ENCODE results near the gene CEP152. TPM values are rescaled to one million over a fixed set of nuclear protein-coding genes. Genes with fewer than 3 reads are reported as not detected.
"Not testable (repeated sequence)": the region's sequence is repeated elsewhere in the genome, so short reads cannot be mapped to it uniquely, and the experiment has no call there.

The CEP152 gene
- total RNA-seq, 2 donors from 2014 or later: 2.1 to 4.2 TPM

DNA sequence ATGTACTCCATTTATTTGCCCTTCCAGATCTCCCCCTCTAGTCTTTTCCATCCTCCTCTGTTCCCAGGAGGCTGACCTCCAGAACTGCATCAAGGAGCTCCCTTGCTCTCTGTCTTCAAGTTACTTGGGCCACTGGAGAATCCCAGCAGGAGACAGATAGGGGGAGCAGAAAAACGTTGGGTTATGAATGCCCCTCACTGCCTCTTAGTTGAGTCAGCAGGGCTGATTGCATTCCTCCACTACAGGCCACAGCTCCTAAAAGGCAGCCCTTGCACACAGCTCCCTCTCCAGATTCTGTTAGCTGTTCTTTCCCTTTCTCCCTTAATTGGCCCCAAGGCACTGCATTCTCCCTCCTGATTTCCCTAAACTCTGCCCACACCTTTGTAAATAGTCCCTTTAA lies 12.4 kb upstream of the CEP152 start:
- intact Hi-C loops (cut with DNase I): no loop called here
- ATAC-seq: no peak

DNA sequence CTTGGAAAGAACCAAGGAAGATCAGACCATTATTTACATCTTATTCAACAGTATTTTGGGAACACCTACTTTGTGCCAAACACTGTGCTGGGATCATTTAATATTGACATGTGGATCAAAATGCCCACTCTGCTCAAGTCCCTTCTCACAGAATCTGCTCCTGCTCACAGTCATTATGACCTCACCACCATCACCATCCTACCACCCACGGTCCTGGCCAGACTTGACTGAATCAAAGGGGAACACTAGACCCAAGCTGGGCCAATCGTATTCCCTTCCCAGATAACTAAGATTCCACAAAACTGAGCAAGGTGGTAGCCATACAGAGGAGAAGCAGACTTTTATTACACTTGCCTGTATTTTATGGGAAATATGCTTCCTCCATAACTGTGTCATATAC lies 3.4 kb upstream of the CEP152 start:
- no peak for DNase-seq
- intact Hi-C loops (cut with DNase I): no loop called here
- ATAC-seq: no peak

More for the DNA sequence above, 12.4 kb upstream of the CEP152 start:
- DNase-seq: no peak

DNA sequence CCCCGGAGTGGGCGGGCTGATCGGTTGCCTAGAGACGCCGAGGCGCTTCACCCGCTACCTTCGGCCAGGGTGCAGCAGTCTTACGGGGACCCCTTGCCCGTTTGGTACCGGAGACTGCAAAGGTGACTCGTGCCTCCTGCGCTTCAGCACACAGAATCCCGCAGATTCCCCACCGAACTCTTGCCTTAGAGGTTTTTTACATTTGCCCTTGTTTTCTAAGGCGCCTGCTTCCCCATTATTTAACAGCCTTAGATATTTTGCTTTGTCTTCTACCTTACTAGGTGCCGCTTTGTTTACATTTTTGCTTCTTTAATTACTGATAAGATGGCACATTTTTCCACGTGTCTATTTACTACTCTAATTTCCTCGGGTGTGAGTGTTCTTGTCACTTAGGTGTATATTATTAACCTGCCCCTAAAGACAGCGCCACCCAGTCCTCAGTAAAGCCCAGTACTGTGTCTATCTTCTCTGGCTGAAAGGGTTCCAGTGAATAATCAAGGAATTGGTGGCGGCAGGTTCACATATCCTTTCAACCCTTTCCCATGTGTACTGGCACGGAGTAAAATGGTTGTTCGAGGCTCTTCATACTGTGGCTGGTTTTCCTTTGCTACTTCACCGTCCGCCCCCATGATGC lies 573 bp upstream of the CEP152 start:
- ATAC-seq (peak in 1 of 2 donors; percentile 5), DNase-seq (no peak)
- intact Hi-C loops (cut with DNase I): no loop called here

DNA sequence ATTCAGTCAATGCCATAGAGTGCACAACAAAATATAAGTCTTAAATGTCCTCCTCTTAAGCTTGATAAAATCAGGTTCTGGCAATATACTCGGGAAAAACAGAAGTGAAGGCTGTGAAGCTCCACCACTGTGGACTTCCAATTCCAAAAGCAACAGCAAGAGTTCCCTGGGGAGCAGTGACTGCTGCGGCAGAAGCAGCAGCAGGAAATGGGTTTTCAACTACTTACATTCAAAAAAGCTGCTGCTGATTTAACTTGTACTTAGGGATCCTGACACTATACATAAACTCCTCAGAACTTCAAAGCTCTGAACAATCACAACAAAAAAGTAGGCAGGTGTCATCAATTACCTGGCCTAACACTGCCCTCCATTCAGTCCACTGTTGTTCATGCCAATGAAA lies 4.7 kb downstream of the CEP152 start:
- peak; percentile 30 for DNase-seq
- intact Hi-C loops (cut with DNase I): loop anchor here (10.0 kb wide), 2 partner anchors 161 to 441 kb away; partner anchors contain the start of gene FBN1 (in 1 of the 2)
- no peak for ATAC-seq

- intact Hi-C loops (cut with DNase I): loop anchor here (10.0 kb wide), 2 partner anchors 161 to 441 kb away; partner anchors contain the start of gene FBN1 (in 1 of the 2)
- no peak for ATAC-seq
- no peak for DNase-seq
Measured at GRCh38 chr15:48805591-48805990, 5.3 kb downstream of the CEP152 start.

- no peak for DNase-seq
- ATAC-seq: no peak
- intact Hi-C loops (cut with DNase I): loop anchor here (5.0 to 10.0 kb wide), 3 partner anchors 159 to 447 kb away; partner anchors contain the start of gene FBN1 (in 1 of the 2)
Measured at GRCh38 chr15:48803877-48804276, 7.0 kb downstream of the CEP152 start.

DNA sequence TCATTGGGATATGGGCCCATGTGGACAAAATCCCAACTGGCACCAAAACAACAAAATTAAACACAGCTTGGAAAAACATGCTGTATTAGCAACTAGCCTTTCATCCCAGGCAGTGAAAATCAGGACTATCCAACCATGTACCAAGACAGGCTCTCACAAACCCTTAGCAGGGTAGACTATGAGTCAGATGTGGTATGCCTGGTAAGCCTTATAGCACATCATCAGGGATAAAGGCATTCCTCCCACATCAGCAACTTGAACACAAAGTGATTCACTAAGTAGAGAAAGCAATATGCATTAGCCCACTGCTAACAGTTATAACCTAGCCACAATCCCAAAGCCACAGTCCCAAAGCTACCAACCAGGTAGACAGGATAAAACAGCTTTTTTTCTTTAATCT lies 8.0 kb downstream of the CEP152 start:
- intact Hi-C loops (cut with DNase I): loop anchor here (5.0 to 10.0 kb wide), 3 partner anchors 158 to 446 kb away; partner anchors contain the start of gene FBN1 (in 1 of the 2)
- ATAC-seq: peak in 1 of 2 donors; percentile 68
- DNase-seq: no peak

DNA sequence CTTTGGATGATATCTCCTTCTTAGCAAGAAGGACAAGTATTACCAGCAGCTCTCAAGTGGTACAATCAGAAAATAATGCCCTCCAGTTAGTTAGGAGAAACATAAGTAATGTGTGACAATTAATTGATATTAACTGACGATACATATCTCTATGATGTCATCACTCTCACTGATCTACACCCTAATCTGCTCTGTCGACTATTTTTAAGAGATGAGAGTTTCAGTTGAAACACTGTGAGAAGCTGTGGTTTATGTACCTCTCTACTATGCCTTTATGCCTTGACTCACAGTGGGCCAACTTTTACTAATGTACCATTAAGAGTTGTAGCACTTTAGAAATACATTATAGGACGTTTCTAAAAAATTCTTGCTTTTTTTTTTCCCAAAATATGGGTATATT lies 8.6 kb downstream of the CEP152 start:
- intact Hi-C loops (cut with DNase I): loop anchor here (5.0 to 10.0 kb wide), 3 partner anchors 157 to 445 kb away; partner anchors contain the start of gene FBN1 (in 1 of the 2)
- ATAC-seq: no peak
- no peak for DNase-seq

DNA sequence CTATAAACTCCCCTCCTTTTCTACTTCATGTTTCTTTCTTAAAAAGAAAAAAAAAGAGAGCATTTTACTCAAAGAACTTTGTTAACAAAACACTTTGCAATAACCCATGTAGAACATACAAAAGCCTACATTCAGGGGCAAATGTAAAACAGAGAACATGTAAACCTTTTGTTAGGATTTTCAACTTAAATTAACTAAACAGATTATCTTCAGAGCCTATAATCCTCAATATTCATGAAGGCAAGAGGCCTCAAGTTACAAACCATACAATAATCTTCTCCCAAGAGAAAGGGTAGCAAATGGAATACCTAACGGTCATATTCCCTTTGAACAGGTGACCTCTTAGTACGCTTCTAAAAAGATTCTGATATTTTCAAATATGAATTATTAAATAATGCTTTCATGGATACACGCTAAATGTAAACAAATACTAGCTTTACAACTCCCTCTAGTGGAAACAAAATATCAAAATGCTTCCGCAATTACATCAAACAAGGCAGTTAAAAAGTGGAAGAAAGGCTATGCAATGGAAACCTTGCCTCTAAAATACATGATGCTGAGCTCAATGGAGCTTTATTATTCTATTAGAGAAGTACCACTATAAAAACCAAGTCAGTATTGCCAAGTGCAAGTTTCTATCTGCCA lies 9.9 kb downstream of the CEP152 start:
- intact Hi-C loops (cut with DNase I): loop anchor here (5.0 to 10.0 kb wide), 3 partner anchors 156 to 444 kb away; partner anchors contain the start of gene FBN1 (in 1 of the 2)
- ATAC-seq (peak; percentile 47 to 50), DNase-seq (no peak)

GRCh38 chr15:48800245-48800644 lies 10.6 kb downstream of the CEP152 start:
- intact Hi-C loops (cut with DNase I): loop anchor here (5.0 to 10.0 kb wide), 3 partner anchors 155 to 443 kb away; partner anchors contain the start of gene FBN1 (in 1 of the 2)
- ATAC-seq (no peak), DNase-seq (no peak)

- intact Hi-C loops (cut with DNase I): loop anchor here in 1 of 2 donors (10.0 kb wide), 1 partner anchor 154 kb away; the partner anchor contains the start of gene FBN1
- DNase-seq: no peak
- ATAC-seq: no peak
Measured at GRCh38 chr15:48798319-48798718, 12.6 kb downstream of the CEP152 start.

GRCh38 chr15:48796930-48797329 lies 13.9 kb downstream of the CEP152 start:
- DNase-seq: no peak
- no peak for ATAC-seq
- intact Hi-C loops (cut with DNase I): loop anchor here in 1 of 2 donors (10.0 kb wide), 1 partner anchor 152 kb away; the partner anchor contains the start of gene FBN1

DNA sequence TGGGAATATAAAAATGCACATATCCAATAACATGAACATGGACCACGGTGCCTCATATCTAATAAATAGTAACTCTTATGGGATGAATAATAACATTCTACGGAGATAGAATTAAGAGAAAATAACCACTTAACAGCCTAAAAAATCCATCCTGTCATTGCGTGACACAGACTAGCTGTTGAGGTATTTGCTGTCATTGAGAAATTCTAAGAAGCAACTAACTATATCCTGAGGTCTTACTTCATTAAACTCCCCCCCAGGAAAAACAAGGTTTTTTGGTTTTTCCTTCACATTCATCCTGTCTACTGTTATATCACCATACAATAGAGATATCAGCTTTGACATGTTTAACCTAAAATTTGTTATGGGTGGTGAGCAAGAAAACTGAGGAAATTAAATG lies 14.3 kb downstream of the CEP152 start:
- intact Hi-C loops (cut with DNase I): loop anchor here in 1 of 2 donors (10.0 kb wide), 1 partner anchor 152 kb away; the partner anchor contains the start of gene FBN1
- no peak for DNase-seq
- peak in 1 of 2 donors; percentile 38 for ATAC-seq

DNA sequence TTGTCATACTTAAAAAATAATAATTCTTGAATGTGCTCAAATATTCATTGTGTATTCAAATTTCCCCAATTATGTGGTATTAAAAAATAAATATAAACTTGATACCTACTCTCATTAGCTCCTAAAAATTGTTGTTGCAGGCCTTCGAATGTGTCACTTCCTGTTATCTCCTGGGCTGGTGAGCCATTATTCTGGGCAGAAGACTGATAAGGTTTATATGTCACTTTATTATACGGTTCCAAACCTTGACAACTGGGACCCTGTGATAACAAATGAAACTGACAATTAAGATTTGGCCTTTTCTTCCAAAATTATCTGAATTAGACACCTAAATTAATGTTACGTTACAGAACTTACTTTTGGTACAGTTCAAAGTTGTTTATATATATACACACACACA lies 15.0 kb downstream of the CEP152 start:
- DNase-seq (no peak), ATAC-seq (no peak)
- intact Hi-C loops (cut with DNase I): loop anchor here in 1 of 2 donors (10.0 kb wide), 1 partner anchor 151 kb away; the partner anchor contains the start of gene FBN1

DNA sequence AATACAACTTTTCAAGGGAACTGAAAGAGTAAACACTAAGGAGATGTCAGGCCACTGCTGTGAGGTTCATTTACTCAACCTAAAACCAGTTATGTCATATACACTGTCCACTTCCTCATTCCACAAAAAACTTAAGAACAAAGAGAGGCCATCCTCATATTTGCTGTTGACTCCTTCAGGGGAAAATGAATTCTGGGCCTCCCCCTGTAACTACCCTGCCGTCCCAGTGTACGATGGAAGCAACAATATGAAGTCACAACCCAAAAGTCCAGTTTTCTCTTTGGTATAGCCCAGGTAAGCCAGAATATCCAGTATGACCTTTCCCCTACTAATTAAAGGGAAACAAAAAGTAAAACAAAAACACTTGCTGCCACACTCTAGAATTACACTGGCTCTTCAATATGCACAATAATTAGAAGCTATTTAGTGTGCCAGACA lies 16.2 kb downstream of the CEP152 start:
- intact Hi-C loops (cut with DNase I): loop anchor here in 1 of 2 donors (10.0 kb wide), 1 partner anchor 150 kb away; the partner anchor contains the start of gene FBN1
- DNase-seq (no peak), ATAC-seq (peak; percentile 38 to 52)

DNA sequence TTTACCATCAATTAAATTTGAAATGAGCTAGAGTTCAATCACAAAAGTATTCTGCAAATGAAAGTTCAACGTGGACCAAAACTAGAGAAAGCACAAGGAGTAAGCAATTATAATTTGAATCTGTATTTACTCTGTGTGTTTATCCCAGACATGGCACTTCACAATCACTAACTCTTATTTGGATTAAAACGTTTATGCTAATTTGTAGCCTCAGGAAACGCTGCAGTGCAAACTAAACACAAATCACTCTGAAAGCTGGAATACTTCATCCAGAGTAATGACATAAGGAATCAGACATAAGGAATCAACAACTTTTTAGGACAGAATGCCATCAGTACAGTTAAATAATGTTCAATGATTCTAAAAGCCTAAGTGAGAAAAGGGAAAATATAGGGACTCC lies 18.5 kb downstream of the CEP152 start:
- no peak for ATAC-seq
- intact Hi-C loops (cut with DNase I): loop anchor here in 1 of 2 donors (10.0 kb wide), 1 partner anchor 148 kb away; the partner anchor contains the start of gene FBN1
- no peak for DNase-seq

DNA sequence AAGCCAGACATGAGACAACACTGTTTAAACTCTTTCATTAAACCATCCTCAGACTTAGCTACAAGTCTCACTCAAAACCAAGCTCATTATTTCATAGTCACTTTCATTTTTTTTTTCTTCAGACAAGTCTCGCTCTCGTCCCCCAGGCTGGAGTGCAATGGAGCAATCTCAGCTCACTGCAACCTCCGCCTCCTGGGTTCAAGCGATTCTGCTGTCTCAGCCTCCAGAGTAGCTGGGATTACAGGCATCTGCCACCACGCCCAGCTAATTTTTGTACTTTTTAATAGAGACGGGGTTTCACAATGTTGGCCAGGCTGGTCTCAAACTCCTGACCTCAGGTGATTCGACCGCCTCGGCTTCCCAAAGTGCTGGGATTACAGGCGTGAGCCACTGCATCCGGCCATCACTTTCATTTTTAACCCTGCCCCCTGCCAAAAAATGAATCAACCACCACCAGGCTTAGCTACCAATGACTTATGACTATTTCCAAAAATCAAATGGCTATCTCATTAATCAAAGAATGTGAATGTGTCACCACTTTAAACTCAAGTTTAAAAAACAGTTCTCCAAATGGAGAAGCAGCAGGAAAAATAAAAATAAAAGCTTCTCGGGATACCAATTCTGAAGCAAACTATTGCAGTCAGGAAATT lies 20.3 kb downstream of the CEP152 start:
- DNase-seq, ATAC-seq: not testable (repeated sequence)
- intact Hi-C loops (cut with DNase I): loop anchor here in 1 of 2 donors (10.0 kb wide), 1 partner anchor 146 kb away; the partner anchor contains the start of gene FBN1

DNA sequence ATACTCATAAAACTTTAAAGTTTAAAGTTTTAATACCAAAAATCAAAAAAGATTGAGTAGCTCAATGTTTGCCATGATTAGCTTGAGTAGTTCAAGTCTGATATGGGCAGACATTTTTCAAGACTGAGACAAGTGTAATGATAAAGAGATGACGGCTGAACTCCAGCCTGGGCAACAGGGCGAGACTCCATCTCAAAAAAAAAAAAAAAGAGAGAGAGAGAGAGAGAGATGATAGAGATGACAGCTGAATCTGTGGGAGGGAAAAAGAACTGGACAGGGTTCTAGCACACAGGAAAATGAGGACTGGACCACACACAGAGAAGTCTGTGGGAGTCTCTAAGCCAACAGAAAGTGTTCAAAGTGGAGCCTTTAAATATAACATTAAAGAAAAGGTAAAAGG lies 25.2 kb downstream of the CEP152 start:
- peak in 1 of 2 donors; percentile 90 for ATAC-seq
- intact Hi-C loops (cut with DNase I): no loop called here

GRCh38 chr15:48785195-48785594 lies 25.7 kb downstream of the CEP152 start:
- DNase-seq (peak; percentile 35), ATAC-seq (peak in 1 of 2 donors; percentile 76)
- intact Hi-C loops (cut with DNase I): no loop called here

More for the DNA sequence above, 25.2 kb downstream of the CEP152 start:
- DNase-seq: no peak
